GM13977 (cell line): ENCODE data around the gene SMIM41.

Source experiments
- DNase-seq: peaks from one replicate; pipeline ENCODE4 v3.0.0; 2012; ENCODE audit warnings: low spot score
- in situ Hi-C: fragments of 300-500 bp; cut with MboI; formaldehyde crosslinking; loops from one replicate; pipeline ENCODE4 v1.12.0; 2022; ENCODE audit warnings: low sequenced_read_pairs, low pct_unique_long_range_greater_than_20kb, mixed read lengths, inconsistent platforms; ENCODE audit not compliant: unreplicated experiment
- TF ChIP-seq, protein P1 (sequence below): IDR thresholded peaks from 2 replicates; pipeline ENCODE4 v1.5.1; 2012; ENCODE audit warnings: mild to moderate bottlenecking, control low read depth; ENCODE audit not compliant: insufficient read depth; ENCODE audit errors: extremely low read depth, missing control alignments

Gene SMIM41

DNA sequence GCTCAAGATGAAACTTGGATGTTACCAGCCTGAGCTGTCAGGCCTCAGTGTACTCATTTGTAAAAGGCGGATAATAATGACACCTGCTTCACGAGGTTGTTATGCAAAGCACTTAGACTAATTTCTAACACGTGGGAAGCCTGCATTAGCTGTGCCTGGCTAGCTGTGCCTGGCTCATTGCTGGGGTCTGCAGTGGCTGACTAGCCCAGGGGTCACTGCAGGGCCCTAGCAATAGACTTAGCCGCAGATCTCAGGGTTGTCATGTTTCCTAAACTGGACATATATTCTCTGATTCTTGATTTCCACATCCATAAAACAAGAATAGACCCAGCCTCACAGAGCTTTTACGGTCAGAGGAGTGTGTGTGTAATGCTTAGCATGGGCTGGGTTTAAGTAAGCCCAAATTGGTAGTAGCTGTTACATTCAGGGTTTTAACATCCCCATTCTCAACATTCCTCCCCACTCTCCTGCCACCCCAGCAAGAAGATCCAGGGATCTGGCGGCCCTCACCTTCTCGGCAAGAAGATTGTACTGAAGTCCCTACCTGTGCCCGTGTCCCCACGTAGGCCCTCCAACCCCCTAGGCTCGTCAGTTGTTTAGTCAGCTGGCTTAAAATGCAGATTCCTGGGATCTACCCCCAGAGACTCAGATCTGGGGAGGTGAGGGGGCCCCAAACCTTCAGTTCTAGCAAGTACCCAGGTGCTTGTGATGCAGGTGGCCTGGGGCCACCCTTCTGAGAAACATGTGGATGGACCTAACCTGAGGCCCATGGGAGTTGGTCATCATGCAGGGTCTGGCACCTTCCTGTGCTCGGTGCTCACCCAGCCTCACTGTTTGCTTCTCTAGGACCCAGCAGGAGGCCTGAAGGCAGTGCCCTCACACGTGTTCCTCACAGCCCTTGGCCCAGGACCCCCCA, 19.7 kb upstream of the SMIM41 start:
- in situ Hi-C loops: no loop called here
- TF ChIP-seq, protein P1, sequence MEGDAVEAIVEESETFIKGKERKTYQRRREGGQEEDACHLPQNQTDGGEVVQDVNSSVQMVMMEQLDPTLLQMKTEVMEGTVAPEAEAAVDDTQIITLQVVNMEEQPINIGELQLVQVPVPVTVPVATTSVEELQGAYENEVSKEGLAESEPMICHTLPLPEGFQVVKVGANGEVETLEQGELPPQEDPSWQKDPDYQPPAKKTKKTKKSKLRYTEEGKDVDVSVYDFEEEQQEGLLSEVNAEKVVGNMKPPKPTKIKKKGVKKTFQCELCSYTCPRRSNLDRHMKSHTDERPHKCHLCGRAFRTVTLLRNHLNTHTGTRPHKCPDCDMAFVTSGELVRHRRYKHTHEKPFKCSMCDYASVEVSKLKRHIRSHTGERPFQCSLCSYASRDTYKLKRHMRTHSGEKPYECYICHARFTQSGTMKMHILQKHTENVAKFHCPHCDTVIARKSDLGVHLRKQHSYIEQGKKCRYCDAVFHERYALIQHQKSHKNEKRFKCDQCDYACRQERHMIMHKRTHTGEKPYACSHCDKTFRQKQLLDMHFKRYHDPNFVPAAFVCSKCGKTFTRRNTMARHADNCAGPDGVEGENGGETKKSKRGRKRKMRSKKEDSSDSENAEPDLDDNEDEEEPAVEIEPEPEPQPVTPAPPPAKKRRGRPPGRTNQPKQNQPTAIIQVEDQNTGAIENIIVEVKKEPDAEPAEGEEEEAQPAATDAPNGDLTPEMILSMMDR: no peak
- DNase-seq: no peak

DNA sequence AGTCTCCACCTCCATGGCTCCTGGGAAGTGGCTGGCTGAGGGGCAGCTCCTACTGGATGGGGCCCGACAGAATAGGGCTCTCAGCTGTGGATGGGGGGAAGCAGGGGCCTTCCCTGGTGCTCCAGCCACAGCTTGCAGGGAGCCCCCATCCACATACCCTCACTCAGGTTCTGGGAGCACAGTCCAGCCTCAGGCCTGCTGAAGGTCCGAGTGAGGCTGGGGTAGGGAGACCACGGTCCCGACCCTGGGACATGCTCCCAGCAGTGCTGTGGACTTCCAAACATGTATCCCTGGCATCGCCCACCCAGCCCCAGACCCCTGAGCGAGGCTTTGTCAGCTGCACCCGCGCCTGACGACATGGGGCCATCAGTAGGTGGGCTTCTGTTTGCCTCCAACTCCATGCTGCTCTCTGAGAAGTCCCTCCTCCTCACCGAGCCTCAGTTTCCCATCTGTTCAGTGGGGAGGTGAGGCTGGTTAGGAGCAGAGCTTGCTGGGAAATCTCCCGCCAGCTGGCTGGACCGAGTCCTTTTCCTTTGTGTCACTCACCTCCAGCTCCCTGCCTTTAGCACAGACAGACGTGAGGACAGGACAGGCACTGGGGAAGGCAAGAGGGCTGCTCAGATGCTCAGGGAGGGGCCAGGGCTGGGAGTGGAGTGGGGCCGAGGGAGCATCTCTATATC, 18.9 kb upstream of the SMIM41 start:
- TF ChIP-seq, protein P1: no peak
- in situ Hi-C loops: no loop called here

DNA sequence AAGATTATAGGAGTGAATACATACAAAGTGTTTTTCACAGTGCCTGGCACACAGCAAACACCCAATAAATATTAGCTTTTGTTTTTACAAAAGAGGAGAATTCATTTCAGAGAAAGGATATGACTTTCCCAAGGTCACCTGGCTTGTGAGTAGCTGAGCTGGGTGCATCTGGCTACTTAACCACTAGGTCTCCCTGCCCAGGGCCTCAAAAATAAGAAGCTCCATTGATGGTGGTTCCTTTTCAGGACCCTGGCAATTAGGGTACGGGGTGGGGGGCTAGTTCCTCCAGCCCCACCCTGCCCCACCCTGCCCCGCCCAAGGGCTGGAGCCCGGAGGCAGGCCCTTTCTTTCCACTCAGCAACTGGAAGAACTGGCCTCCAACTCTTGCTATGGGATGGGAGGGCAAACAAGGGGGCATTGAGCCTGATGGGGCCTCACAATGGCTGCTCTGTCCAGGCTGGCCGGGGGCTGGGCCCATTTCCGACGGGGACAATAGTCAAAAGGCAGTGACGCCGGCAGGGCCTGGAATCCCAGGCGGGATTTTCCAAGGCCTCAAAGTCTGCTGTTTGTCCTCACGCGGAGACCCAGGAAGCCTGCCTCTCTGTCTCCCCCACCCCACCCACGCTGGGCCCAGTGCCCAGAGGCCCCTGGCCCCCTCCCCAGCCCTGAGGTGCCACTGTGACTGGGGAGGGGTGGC, 17.9 kb upstream of the SMIM41 start:
- DNase-seq: no peak
- TF ChIP-seq, protein P1: no peak
- in situ Hi-C loops: no loop called here

More for the DNA sequence above, 18.9 kb upstream of the SMIM41 start:
- no peak for DNase-seq

DNA sequence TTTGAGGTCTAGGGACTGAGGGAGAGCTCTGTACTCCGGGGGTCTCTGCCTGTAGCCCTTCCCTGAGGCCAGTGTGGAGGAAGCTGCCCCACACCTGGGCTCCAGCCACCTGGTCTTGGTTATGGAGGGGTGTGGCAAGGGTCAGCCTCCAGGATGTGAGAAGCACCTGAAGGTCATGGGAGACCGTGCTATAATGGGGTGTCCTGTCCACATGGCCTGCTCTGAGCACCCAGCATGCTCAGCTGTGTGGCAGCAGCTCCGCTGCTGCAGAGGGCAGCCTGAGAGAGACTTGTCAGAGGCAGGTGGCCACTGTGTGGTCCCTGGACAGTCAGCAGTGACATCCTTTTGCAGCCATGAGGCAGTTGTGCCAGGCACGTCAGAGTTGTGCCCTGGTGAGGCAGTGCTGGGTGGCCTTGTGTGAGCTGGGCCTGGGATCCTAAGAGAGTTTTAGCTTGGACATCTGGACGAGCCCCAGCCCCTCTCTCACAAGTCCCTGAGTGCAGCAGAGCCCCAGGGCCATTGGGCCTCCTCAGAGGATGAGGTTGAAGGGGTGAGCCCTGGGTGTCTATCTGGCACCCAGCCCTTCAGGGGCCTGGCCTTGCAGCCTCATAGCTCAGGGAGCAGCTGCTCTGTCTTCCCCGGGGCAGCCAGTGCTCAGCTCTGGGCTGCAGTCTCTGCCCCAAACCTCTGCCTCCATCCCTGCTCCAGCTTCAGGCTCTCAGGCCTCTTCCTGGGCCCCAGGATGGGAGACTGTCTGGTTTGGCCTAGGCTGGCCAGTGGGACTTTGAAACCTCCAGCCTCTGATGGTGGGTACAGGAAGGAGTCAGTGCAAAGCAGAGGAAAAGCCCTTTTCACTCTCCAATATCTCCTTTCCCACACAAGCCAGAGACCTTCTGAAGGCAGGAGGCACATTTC, 17.1 kb upstream of the SMIM41 start:
- no peak for DNase-seq
- TF ChIP-seq, protein P1: no peak
- in situ Hi-C loops: no loop called here

DNA sequence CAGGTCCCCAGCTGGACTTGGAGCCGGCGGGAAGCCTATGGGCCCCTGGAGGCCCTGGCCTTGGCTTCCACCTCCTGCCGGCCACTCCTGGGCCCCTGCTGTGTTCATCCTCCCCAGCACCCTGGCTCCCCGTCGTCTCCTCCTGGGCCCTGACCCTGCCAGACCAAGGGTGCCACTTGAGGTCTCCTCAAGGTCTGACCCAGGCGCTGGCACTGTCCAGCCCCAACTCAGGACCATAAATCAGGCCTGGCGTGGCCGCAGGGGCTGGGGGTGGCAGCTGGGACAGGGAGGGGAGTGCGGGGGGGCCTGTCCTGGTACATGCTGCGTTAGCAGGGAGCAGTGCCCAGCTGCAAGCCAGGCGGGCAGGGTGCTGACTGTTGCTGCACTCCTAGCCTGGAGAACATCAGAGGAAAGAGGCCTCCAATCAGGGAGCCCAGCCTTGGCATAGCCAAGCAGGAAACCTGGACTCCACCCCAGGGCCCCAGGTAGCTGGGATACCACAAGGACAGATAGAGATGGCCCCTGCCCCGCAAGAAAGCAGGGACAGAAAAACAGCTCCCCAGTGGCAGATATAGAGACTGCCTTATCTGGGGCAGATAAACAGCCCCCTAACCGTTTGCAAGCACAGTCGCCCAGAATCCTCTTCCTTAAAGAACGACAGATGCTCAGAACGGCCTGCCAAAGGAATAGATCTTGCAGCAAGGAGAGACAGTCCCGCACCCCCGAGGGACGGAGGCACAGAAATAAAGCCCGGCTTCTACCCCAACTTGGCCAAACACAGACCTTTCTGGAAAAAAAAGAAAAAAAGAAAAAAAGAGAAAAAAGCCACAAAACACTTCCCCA, 16.2 kb upstream of the SMIM41 start:
- TF ChIP-seq, protein P1: no peak
- DNase-seq: no peak
- in situ Hi-C loops: no loop called here
